DMS53 (cell line): ENCODE measurements around the gene GNB1L.

Source experiments
- DNase-seq: peaks from one replicate; lab custom pipeline; 2025; lab: John Stamatoyannopoulos, UW

The GNB1L gene, protein sequence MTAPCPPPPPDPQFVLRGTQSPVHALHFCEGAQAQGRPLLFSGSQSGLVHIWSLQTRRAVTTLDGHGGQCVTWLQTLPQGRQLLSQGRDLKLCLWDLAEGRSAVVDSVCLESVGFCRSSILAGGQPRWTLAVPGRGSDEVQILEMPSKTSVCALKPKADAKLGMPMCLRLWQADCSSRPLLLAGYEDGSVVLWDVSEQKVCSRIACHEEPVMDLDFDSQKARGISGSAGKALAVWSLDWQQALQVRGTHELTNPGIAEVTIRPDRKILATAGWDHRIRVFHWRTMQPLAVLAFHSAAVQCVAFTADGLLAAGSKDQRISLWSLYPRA

GRCh38 chr22:19854778-19855503 lies at the start of gene GNB1L, which contains the start of gene RTL10:
Gene GNB1L (minus strand): TSS chr22:19854874. CDS start chr22:19821355, 33,519 bp downstream.
Gene RTL10 (minus strand): TSS chr22:19854874. CDS start chr22:19852261, 2,613 bp downstream.
- DNase-seq: peak; percentile 94

DNA sequence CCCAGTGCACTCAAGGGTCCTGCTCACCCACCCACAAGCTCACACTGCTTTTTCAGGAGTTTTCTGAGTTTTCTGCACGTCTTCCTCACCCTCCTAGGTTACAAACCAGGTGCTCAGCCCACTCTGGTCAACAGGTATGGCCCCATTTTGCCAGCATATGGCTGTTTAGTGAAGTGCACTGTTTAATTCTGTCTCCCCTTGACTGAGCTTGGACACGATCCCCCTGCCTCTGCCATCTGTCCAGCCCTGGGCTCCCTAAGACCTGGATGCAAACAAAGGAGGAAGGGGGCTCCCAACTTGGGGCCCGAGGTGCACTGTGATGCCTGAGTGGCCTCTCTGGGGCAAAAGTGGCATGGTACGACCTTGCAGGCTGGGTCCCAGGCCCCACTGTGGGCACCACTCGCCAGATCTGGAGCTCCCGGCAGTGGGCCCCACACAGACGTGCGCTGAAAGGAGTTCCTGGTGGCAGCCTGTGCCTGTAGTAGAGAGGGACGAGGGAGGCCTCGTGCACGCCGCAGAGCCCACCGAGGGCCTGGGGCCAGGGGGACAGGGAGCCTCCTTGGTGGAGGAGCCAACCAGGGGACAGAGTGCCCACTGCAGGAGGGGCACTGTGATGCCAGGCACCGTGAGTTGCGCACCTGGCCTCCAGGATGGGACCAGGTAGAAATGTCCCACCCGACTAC lies 49.6 kb upstream of the GNB1L start:
- no peak for DNase-seq

DNA sequence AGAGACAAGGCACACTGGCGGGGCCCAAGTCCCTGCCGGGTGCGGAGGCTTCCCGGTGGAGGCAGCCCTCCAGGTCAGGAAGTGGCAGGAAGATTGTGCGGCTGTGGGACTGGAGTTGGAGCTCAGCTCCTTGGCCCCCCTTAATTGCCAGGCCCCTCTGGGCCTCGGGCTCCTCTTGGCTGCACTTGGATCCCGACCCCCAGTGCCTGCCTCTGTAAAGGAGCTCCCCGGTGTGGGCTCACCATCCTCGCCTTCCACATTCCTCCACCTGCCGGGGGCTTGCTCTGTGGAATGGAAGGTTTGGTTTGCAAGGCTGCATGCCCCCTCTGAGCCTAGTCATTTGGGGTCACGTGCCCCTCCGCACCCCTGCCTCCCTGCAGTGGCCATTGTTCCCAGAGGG lies 48.8 kb upstream of the GNB1L start:
- DNase-seq: no peak

- DNase-seq: no peak
Measured at GRCh38 chr22:19903031-19903430, 48.4 kb upstream of the GNB1L start.

DNA sequence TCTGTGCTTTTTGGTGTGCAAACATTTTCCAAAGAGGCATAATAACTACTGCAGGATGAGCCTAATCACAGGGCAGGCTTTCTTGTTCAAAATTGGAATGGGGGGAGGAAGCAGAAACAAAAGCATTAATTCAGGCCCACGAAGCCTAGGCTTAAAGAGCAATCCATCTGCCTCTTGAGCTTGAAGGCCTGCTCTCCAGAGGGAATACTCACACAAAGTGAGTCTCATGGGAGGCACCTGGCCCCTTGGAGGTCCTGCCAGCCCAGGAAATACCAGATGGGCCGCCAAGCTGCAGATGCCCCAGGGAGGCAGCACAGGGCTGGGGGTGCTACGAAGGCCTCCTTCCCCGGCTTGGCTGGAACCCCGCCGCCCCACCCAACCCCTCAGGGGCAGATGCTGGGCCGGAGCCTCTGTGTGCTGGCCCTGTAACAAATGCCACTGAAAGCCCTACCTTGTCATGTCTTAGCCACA lies 47.6 kb upstream of the GNB1L start:
- DNase-seq: no peak

DNA sequence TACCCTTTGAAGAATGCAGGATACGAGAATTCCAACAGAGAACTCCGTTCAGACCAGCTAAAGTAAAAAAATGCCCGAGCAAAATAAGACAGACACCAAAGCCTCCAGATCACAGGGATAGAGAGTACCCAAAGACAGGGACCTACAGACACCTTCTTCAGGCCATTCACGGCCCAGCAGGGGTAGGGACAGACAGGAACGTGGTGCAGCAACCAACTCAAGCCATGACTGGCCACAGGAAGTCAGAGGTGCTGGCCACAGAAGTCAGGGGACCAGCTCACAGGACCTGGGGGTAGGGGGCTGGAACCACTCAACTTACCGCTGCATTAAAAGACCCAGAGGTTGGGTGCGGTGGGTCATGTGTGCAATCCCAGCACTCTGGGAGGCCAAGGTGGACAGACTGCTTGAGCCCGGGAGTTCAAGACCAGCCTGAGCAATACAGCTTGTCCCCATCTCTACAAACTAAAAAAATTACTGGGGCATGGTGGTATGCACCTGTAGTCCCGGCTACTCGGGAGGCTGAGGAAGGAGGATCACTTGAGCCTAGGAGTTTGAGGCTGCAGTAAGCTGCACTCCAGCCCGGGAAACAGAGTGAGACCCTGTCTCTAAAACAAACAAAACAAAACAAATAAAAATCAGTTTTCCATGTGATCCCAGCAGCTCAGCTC lies 47.0 kb upstream of the GNB1L start:
- no peak for DNase-seq

DNA sequence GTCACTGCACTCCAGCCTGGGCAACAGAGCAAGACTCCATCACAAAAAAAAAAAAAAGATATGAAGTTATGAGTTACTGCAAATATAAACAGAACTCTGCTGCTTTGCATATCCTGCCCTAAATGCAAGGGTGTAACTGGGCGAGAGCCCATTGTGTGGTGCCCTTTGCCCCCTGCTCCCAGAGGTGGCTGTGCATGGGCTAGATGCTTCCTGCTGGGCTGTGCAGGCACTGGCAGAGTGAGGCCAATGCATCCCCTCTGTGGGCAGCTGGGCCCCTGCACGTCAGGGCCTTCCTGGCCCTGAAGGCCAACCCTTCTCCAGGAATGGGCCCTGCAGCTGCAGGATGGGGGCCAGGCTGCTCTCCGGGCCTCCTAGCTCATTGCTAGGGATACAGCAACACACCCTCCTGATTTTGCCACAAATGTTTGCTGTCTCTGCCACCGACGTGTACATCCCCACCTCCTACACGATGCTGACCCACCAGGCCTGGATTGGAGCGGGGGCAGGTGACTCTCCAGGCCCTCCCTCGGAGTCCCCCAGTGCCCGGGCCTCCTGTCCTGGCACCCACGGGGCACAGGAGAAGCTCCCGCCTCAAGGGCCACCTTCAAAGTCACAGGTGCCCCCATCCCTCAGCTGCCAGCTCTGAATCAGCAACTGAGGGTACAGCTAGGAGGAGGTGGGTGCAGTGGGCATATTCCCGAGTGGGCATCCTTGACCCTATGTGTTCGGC lies 46.2 kb upstream of the GNB1L start:
- DNase-seq: no peak

- no peak for DNase-seq
Measured at GRCh38 chr22:19898831-19899567, 44.3 kb upstream of the GNB1L start.

DNA sequence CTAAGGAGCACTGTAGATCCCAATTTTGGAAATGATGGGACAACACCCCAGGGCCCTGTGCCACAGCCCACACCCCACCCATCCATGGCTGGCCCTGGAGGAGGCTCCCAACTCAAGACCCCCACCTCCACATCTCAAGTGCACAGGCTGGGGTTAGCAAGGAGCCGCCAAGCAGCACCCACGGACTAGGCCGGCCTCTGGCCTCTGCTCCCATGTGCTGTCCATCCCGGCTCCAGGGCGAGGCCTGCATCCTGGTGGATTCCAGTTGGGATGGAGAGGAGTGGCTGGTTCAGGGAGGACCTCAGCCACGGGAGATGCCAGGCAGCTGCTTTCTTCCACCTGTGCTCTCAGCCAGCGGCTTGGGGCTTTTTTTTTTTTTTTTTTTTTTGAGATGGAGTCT lies 43.5 kb upstream of the GNB1L start:
- no peak for DNase-seq

- DNase-seq: no peak
Measured at GRCh38 chr22:19897726-19898125, 43.1 kb upstream of the GNB1L start.

- no peak for DNase-seq
Measured at GRCh38 chr22:19896665-19897355, 42.1 kb upstream of the GNB1L start.

DNA sequence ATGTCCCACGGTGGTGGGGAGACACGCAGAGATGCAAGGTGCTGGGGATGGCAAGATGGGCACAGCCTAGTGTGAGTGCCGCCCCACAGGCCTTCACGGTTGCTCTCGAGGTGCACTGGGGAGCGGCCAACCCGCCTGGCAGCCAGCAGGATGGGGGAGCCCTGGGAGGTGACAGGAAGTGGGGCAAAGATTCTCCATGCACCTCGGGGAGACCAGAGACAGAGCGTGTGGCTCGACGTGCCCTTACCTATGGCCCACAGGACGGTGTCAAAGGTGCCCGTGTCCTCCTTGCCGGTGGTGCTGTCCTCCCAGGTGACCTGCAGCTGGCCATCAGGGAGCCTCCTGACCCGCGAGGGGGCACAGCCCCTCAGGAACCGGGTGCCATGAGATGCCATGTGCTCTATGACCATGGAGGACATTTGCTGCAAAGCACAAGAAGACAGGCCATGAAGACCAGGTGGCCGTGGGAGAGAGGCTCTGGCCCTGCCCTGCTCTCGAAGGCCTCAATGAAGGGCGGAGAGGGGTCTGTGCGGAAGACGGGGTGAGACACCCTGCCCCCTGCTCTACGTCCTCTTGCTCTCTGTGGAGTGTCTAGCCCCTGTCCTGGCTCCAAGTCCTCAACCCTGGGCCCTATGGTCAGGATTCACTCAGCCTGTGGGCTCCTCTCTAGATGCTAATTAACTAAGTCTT lies 40.6 kb upstream of the GNB1L start:
- no peak for DNase-seq

- no peak for DNase-seq
Measured at GRCh38 chr22:19893363-19893762, 38.7 kb upstream of the GNB1L start.

GRCh38 chr22:19892925-19893324 lies 38.3 kb upstream of the GNB1L start:
- DNase-seq: no peak

DNA sequence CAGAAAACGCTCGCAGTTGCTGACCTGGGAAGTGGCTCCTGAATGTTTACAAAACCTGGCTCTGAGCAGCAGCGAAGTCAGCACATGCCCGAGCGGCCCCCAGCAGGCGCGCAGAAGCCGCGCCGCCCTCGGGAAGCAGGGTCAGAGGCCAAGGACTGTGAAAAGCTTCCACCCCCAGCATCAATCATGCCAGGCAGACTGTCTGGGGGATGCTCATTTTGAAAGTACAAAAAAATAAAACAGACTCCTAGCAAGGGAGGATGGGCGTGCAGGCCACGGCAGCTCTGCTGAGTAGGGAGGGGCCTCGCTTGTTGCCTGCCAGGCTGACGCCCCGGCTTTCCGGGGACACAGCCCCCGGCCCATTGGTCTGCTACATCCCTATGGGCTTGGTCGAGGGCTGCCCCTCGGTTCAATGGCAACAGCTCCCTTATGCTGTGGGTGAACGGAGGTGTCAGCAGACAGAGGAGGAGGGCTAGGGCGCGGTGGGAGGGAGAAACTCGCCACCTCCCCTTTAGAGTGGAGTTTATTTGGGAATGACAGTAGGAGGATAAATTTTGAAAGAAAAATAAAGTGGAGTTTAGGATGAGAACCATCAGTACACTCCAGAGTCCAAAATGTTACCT lies 37.7 kb upstream of the GNB1L start:
- DNase-seq: no peak

DNA sequence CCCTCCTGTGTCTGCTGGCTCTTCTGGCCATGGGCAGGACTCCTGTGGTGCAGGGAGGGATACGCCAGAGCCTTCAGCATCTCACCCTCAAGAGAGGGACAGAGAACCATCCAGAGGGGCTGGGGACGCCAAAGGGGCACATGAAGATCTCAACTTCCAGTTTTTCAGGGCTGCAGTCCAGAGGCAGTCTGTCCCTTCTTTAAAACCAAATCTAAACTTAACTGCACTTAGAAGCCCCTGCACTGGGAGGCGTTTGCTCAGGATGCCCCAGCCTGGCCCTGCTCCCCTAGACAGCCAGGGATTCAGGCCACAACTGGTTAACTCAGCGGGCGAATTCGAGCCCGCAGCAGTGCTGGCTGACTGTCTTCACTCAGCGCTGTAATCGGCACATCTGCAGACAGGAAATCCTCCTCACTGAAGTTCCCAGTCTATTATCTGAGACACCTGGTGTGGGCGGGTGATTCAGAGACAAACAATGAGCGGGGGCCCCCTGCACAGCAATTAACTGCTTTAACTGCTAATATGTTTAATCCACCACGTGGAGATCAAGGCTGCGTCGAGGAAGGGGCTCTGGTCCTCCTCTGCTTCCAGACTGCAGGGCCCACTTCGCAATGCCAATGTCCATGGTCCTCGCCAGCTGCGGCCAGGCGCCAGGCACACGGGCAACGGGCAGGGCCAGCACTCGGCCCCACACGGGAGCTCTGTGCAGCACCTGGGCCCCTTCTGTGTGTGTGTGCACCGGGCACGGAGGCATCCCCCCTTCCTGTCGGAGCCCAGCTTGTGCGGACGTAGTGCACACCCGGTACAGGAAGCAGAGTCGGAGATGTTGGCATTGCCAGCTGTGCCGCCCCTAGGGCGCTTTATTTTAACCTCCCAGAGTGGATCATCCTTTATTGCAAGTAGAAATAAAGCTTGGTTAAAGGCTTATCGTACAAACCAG lies 36.9 kb upstream of the GNB1L start:
- DNase-seq: peak; percentile 75

- peak; percentile 6 for DNase-seq
Measured at GRCh38 chr22:19890502-19891316, 36.0 kb upstream of the GNB1L start.
